Nephron (organoid): ENCODE data around the gene DCLK1.

Experiments
- H3K27ac Mint-ChIP-seq, 3 experiments: 2 replicates each; pipeline ENCODE4 v1.8.0; 2020; ENCODE audit warnings: mixed read lengths in 3 of 3, mild to moderate bottlenecking in 2 of 3, moderate library complexity in 1 of 3
- H3K27me3 Mint-ChIP-seq: 2 replicates; pipeline ENCODE4 v1.8.0; 2021; ENCODE audit warnings: low read depth, mild to moderate bottlenecking, moderate library complexity, mixed read lengths
- H3K36me3 Mint-ChIP-seq: 2 replicates; pipeline ENCODE4 v1.8.0; 2020; ENCODE audit warnings: low read depth, mixed read lengths
- H3K4me1 Mint-ChIP-seq: 2 replicates; pipeline ENCODE4 v1.8.0; 2020; ENCODE audit warnings: mixed read lengths
- H3K4me3 Mint-ChIP-seq, 3 experiments: 2 replicates each; pipeline ENCODE4 v1.8.0; 2020; ENCODE audit warnings: mild to moderate bottlenecking in 3 of 3, mixed read lengths in 3 of 3, moderate library complexity in 2 of 3
- H3K9me3 Mint-ChIP-seq: 2 replicates; pipeline ENCODE4 v1.8.0; 2020; ENCODE audit warnings: mixed read lengths
- TF ChIP-seq, protein P1 (sequence below), 3 experiments: fragments of 200-600 bp; sonication (generic); IDR thresholded peaks; one replicate each; pipeline ENCODE4 v1.5.0; 2021; ENCODE audit warnings: antibody characterized with exemption in 3 of 3; ENCODE audit not compliant: unreplicated experiment in 3 of 3

Gene DCLK1

DNA sequence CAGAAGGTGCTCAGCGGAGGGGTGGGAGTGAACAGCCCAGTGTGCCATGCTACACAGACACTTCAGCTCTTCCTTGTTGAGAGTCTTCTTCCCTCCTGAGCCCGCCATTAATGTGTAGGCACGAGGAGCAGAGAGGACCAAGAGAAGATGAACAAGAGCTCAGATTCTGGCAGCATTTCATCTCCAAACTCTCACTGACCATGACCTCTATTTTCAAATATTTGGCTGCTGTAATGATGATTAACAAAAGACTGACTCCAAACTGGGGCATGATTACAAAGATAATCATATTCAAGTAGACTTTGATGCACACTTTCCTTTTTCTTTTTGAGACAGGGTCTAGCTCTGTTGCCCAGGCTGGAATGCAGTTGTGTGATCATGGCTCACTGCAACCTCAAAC, 236.5 kb downstream of the DCLK1 start:
- H3K36me3 Mint-ChIP-seq = no peaks in the 10 kb centered on the region
- TF ChIP-seq, protein P1, sequence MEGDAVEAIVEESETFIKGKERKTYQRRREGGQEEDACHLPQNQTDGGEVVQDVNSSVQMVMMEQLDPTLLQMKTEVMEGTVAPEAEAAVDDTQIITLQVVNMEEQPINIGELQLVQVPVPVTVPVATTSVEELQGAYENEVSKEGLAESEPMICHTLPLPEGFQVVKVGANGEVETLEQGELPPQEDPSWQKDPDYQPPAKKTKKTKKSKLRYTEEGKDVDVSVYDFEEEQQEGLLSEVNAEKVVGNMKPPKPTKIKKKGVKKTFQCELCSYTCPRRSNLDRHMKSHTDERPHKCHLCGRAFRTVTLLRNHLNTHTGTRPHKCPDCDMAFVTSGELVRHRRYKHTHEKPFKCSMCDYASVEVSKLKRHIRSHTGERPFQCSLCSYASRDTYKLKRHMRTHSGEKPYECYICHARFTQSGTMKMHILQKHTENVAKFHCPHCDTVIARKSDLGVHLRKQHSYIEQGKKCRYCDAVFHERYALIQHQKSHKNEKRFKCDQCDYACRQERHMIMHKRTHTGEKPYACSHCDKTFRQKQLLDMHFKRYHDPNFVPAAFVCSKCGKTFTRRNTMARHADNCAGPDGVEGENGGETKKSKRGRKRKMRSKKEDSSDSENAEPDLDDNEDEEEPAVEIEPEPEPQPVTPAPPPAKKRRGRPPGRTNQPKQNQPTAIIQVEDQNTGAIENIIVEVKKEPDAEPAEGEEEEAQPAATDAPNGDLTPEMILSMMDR (IDR thresholded peaks at IDR 0.05; ENCODE audit: unreplicated experiment in 3 of 3) = no peak
- H3K27me3 Mint-ChIP-seq = no peaks in the 10 kb centered on the region
- H3K4me1 Mint-ChIP-seq = peaks cover 21% of the 10 kb centered on the region
- no peak overlapping the region for H3K4me3 Mint-ChIP-seq
- H3K9me3 Mint-ChIP-seq = no peaks in the 10 kb centered on the region
- no peak overlapping the region for H3K27ac Mint-ChIP-seq

DNA sequence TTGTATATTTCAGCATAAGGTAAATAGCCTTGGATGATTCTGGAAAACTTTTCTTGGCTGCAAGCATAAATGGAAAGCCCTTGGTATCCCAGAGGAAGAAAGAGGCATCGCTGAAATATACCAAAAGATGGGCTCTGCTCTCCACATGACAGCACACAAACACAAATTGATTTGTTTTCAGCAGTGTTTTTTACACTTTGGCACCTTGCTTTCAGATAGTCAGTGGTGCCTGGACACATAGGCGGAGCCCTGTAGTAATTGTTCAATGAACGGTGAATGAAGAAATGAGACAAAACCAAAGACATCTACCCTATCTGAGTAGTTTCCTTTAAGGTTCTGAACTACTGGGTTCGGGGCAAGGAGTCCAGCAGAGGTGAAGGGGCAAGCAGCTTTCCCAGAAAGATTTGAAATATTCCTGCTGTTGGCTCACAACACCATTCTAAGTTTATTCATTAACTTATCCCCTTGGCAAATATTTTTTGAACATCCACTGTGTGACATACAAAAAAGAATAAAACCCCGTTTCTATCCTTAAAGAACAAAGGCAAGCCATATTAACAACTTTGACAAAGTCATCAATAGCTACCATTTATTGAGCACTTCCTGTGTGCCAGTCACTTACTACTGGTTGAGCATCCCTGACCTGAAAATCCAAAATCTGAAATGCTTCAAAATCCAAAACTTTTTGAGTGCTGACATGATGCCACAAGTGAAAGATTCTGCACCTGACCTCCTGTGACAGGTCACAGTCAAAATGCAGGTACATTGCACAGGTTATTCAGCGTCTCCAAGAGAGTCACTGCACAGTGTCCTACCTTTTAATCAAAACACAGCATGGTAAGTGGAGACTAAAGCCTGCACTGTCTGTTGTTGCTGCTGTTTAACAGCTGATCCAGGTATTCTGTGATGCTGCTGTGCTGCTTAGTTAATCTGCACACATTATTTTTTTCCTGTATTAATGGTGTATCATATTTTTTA, 238.1 kb downstream of the DCLK1 start:
- H3K36me3 Mint-ChIP-seq = no peaks in the 10 kb centered on the region
- H3K4me1 Mint-ChIP-seq = peaks cover 36% of the 10 kb centered on the region
- no peaks in the 10 kb centered on the region for H3K9me3 Mint-ChIP-seq
- no peaks in the 10 kb centered on the region for H3K27me3 Mint-ChIP-seq
- TF ChIP-seq, protein P1 (IDR thresholded peaks at IDR 0.05; ENCODE audit: unreplicated experiment in 3 of 3) = no peak
- H3K4me3 Mint-ChIP-seq = no peak overlapping the region
- no peak overlapping the region for H3K27ac Mint-ChIP-seq

DNA sequence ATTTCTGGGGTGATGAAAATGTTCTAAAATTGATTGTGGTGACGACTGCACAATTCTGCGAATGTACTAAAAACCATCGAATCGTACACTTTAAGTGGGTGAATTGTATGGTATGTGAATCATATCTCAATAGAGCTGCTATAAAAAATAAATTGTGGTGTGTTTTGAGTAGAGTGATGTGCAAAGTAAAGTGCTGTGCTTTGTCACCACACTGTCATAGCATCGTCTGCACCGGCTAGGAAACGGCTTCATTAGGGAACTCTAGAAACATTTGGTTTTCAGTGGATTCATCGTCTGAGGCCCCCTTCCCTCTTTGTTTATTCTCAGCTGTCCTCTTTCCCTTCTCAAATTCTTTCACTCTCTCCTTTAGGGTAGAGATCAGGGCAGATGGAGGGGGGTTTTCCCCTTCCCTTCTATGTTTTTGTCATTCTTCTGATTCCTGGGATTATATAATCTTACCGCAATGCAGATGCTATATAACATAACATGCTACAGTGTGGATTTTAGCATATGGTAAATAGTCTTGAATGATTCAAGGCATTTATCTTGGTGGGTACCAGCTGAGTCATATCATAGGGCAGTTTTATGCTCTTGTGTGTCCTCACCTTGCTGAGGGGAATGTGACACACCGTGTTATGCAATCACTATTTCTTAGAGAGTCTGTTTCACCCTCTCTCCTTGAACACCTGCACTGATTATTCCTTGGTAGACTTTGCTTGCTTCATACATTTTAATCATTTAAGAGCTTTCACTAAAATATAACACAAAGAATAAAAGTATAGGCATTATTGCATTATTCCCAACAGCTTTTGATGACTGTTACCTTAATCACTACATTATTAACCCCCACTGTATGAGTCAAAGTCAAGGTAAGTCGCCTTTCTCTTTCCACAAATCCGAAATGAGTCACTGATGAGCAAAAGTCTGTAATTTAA, 239.4 kb downstream of the DCLK1 start:
- Mint-ChIP-seq H3K4me3 (no peak overlapping the region), H3K36me3 (no peaks in the 10 kb centered on the region)
- TF ChIP-seq, protein P1 (IDR thresholded peaks at IDR 0.05; ENCODE audit: unreplicated experiment in 3 of 3) = no peak

DNA sequence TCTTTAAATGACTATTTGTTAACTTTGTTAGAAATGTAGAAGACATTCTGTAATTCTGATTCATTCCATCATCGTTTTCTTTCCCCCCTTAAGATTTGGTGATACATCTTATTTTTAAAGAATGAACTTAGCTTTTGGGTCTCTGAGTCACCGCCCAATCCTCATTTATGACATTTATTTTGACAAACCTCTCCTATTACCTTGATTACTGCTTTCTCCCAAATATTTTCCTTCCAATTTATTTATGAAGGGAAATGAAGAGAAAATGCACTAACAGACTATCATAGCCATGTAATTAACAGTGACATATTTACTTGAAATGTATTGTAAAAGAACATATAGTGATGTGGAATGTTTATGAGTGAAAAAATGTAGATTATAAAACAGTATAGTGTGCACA, 241.6 kb downstream of the DCLK1 start:
- H3K27me3 Mint-ChIP-seq = no peaks in the 10 kb centered on the region
- TF ChIP-seq, protein P1 (IDR thresholded peaks at IDR 0.05; ENCODE audit: unreplicated experiment in 3 of 3) = no peak
- peaks cover 65% of the 10 kb centered on the region for H3K4me1 Mint-ChIP-seq
- H3K36me3 Mint-ChIP-seq = no peaks in the 10 kb centered on the region
- H3K9me3 Mint-ChIP-seq = no peaks in the 10 kb centered on the region
- H3K27ac Mint-ChIP-seq = peak overlapping the region in 1 of 3 experiments; percentile 27
- H3K4me3 Mint-ChIP-seq = no peak overlapping the region

More for the DNA sequence above, 239.4 kb downstream of the DCLK1 start:
- Mint-ChIP-seq H3K9me3 (no peaks in the 10 kb centered on the region), H3K27ac (no peak overlapping the region), H3K27me3 (no peaks in the 10 kb centered on the region), H3K4me1 (peaks cover 49% of the 10 kb centered on the region)

DNA sequence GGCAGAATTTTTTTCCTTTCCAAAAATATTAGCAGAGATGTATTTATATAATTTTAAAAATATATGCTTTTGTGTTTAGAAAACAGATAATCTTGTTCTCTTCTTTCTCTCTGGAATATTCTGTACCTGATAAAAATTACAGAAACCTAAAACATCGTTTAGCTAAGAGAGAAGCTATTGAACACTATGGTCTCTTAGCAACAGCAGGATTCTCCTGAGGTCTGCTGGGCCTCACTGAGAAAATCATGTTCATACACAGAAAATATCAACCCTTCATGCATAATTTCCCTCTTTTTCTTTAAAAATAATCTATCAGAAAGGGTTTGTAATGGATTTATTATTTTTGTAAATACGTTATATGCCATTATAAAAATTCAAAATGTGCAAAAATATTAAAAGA, 242.2 kb downstream of the DCLK1 start:
- no peaks in the 10 kb centered on the region for H3K27me3 Mint-ChIP-seq
- no peaks in the 10 kb centered on the region for H3K9me3 Mint-ChIP-seq
- peaks cover 71% of the 10 kb centered on the region for H3K4me1 Mint-ChIP-seq
- no peaks in the 10 kb centered on the region for H3K36me3 Mint-ChIP-seq
- H3K27ac Mint-ChIP-seq = peak overlapping the region; percentile 18 to 85 (median 57)
- peak overlapping the region in 1 of 3 experiments; percentile 15 for H3K4me3 Mint-ChIP-seq
- TF ChIP-seq, protein P1 (IDR thresholded peaks at IDR 0.05; ENCODE audit: unreplicated experiment in 3 of 3) = no peak
